Caco-2 (cell line): Measurements from ENCODE around the gene ZDHHC19. TPM values are rescaled to one million over a fixed set of nuclear protein-coding genes. Genes with fewer than 3 reads are reported as not detected.

Experiments
- BruUV-seq: library from RNA; stranded (reverse); fragments of 400-500 nt; replicated peaks from 2 replicates; lab custom pipeline; 2021; lab: Mats Ljungman, UMichigan
- CTCF ChIA-PET: fragments of 300-600 bp; sonication (Branson Sonifier 250); formaldehyde crosslinking; loops from one replicate; lab custom pipeline; 2022; ENCODE audit warnings: antibody characterized with exemption; lab: Charles Lee
- POLR2A ChIA-PET: fragments of 300-600 bp; sonication (Branson Sonifier 250); formaldehyde crosslinking; loops from one replicate; lab custom pipeline; 2022; ENCODE audit warnings: antibody characterized with exemption; lab: Charles Lee
- DNase-seq, 2 experiments: peaks; one replicate each; pipeline versions ENCODE4 v3.0.0 to v3.0.0-alpha.2; 2020 to 2022
- H3K27me3 ChIP-seq: replicated peaks from 2 replicates; pipeline ENCODE4 v1.6.0; 2011; ENCODE audit warnings: low read length; ENCODE audit not compliant: control insufficient read depth, insufficient read depth
- H3K36me3 ChIP-seq: 2 replicates; pipeline ENCODE4 v1.5.1; 2011; ENCODE audit warnings: low read length; ENCODE audit not compliant: control insufficient read depth, insufficient read depth
- H3K4me1 ChIP-seq: fragments of 250-450 bp; sonication (Bioruptor Pico); 2 replicates; pipeline ENCODE4 v1.5.1; 2020; ENCODE audit warnings: mild to moderate bottlenecking
- H3K4me3 ChIP-seq: 2 replicates; pipeline ENCODE4 v1.5.1; 2011; ENCODE audit warnings: low read depth, mild to moderate bottlenecking, control low read depth, low read length
- H3K9me3 ChIP-seq: fragments of 250-450 bp; sonication (Bioruptor Pico); 2 replicates; pipeline ENCODE4 v1.5.1; 2020; ENCODE audit warnings: mild to moderate bottlenecking, moderate library complexity
- H3K27ac Mint-ChIP-seq: one replicate; pipeline ENCODE4 v1.8.0; 2022; ENCODE audit warnings: mixed read lengths; ENCODE audit not compliant: unreplicated experiment
- H3K27me3 Mint-ChIP-seq: one replicate; pipeline ENCODE4 v1.8.0; 2022; ENCODE audit warnings: mixed read lengths; ENCODE audit not compliant: insufficient read depth, unreplicated experiment
- H3K36me3 Mint-ChIP-seq: one replicate; pipeline ENCODE4 v1.8.0; 2022; ENCODE audit warnings: mild to moderate bottlenecking, mixed read lengths; ENCODE audit not compliant: insufficient read depth, unreplicated experiment
- H3K4me1 Mint-ChIP-seq: one replicate; pipeline ENCODE4 v1.8.0; 2022; ENCODE audit warnings: low read depth, mixed read lengths; ENCODE audit not compliant: unreplicated experiment
- H3K4me3 Mint-ChIP-seq: one replicate; pipeline ENCODE4 v1.8.0; 2022; ENCODE audit warnings: mild to moderate bottlenecking, moderate library complexity, mixed read lengths; ENCODE audit not compliant: unreplicated experiment
- H3K9me3 Mint-ChIP-seq: one replicate; pipeline ENCODE4 v1.8.0; 2022; ENCODE audit warnings: mixed read lengths; ENCODE audit not compliant: unreplicated experiment
- CTCF ChIP-seq, 2 experiments: fragments of 200-600 bp in 1 of 2; IDR thresholded peaks; 1 replicate in 1 of 2; 2 replicates in 1 of 2; pipeline versions ENCODE4 v1.5.1 to v1.8.0; 2011 to 2022; ENCODE audit warnings: antibody characterized with exemption in 1 of 2, control low read depth in 1 of 2, inconsistent platforms in 1 of 2, low read depth in 1 of 2, low read length in 1 of 2, mild to moderate bottlenecking in 1 of 2, moderate library complexity in 1 of 2; ENCODE audit not compliant: insufficient read depth in 1 of 2, severe bottlenecking in 1 of 2, unreplicated experiment in 1 of 2
- intact Hi-C: fragments of 100-400 bp; cut with micrococcal nuclease; formaldehyde crosslinking; loops from one replicate; pipeline ENCODE4 v1.10.0; 2022; ENCODE audit not compliant: unreplicated experiment
- total RNA-seq: library from RNA; stranded (reverse); gene quantifications from 2 replicates; pipeline ENCODE4 v1.2.3, GENCODE V29; 2022

Gene ZDHHC19
- total RNA-seq, 1 experiment from 2014 or later = not detected

GRCh38 chr3:196181127-196181546 lies 30.1 kb downstream of the ZDHHC19 start:
- CTCF ChIA-PET = no interaction called here
- Mint-ChIP-seq H3K9me3 (no peaks in the 10 kb centered on the region), H3K27me3 (no peaks in the 10 kb centered on the region), H3K36me3 (no peaks in the 10 kb centered on the region), H3K4me3 (no peak overlapping the region), H3K4me1 (no peaks in the 10 kb centered on the region), H3K27ac (no peak overlapping the region)
- no TSS peak for BruUV-seq
- no peaks in the 10 kb centered on the region for H3K27me3 ChIP-seq
- peaks cover 4% of the 10 kb centered on the region; the same call in 1 of the 2 replicates for H3K4me1 ChIP-seq
- POLR2A ChIA-PET = no interaction called here
- H3K36me3 ChIP-seq = no peaks in the 10 kb centered on the region
- H3K4me3 ChIP-seq = no peak overlapping the region
- intact Hi-C loops = no loop called here
- no peaks in the 10 kb centered on the region for H3K9me3 ChIP-seq
- no peak for TF ChIP-seq CTCF (IDR thresholded peaks at IDR 0.05; ENCODE audit: insufficient read depth in 1 of 2, low read depth in 1 of 2, low read length in 1 of 2, severe bottlenecking in 1 of 2, unreplicated experiment in 1 of 2)
- DNase-seq = no peak

- Histone ChIP-seq H3K9me3 (no peaks in the 10 kb centered on the region), H3K4me3 (no peak overlapping the region), H3K27me3 (no peaks in the 10 kb centered on the region), H3K36me3 (no peaks in the 10 kb centered on the region), H3K4me1 (peaks cover 4% of the 10 kb centered on the region; the same call in 1 of the 2 replicates)
- no peak overlapping the region for H3K4me3 Mint-ChIP-seq
- H3K36me3 Mint-ChIP-seq = no peaks in the 10 kb centered on the region
- intact Hi-C loops = no loop called here
- no peaks in the 10 kb centered on the region for H3K27me3 Mint-ChIP-seq
- TF ChIP-seq CTCF (IDR thresholded peaks at IDR 0.05; ENCODE audit: insufficient read depth in 1 of 2, low read depth in 1 of 2, low read length in 1 of 2, severe bottlenecking in 1 of 2, unreplicated experiment in 1 of 2) = no peak
- CTCF ChIA-PET = no interaction called here
- POLR2A ChIA-PET = no interaction called here
- DNase-seq = no peak
- BruUV-seq = no TSS peak
- H3K9me3 Mint-ChIP-seq = no peaks in the 10 kb centered on the region
- H3K4me1 Mint-ChIP-seq = no peaks in the 10 kb centered on the region
- no peak overlapping the region for H3K27ac Mint-ChIP-seq
Measured at GRCh38 chr3:196180346-196180745, 30.9 kb downstream of the ZDHHC19 start.

GRCh38 chr3:196179380-196180308 lies 31.6 kb downstream of the ZDHHC19 start:
- CTCF ChIA-PET = no interaction called here
- H3K36me3 Mint-ChIP-seq = no peaks in the 10 kb centered on the region
- POLR2A ChIA-PET = no interaction called here
- Histone ChIP-seq H3K9me3 (no peaks in the 10 kb centered on the region), H3K27me3 (no peaks in the 10 kb centered on the region), H3K4me1 (peaks cover 4% of the 10 kb centered on the region; the same call in 1 of the 2 replicates), H3K4me3 (no peak overlapping the region), H3K36me3 (no peaks in the 10 kb centered on the region)
- DNase-seq = no peak
- TF ChIP-seq CTCF (IDR thresholded peaks at IDR 0.05; ENCODE audit: insufficient read depth in 1 of 2, low read depth in 1 of 2, low read length in 1 of 2, severe bottlenecking in 1 of 2, unreplicated experiment in 1 of 2) = no peak
- BruUV-seq = no TSS peak
- no peaks in the 10 kb centered on the region for H3K9me3 Mint-ChIP-seq
- no peak overlapping the region for H3K4me3 Mint-ChIP-seq
- intact Hi-C loops = no loop called here
- H3K4me1 Mint-ChIP-seq = no peaks in the 10 kb centered on the region
- no peak overlapping the region for H3K27ac Mint-ChIP-seq
- no peaks in the 10 kb centered on the region for H3K27me3 Mint-ChIP-seq
